ENCODE data around the gene DCK. TPM values are rescaled to one million over a fixed set of nuclear protein-coding genes. Genes with fewer than 3 reads are reported as not detected.

Gene DCK
- polyA plus RNA-seq, 3 donors, result 13.3 to 56.6 (median 47.3) TPM

GRCh38 chr4:71066737-71067716 is 73.6 kb downstream of the DCK start:
- no peak for TF ChIP-seq CTCF (IDR thresholded peaks at IDR 0.05)
- no peaks in the 10 kb centered on the region for H3K79me2 ChIP-seq (ENCODE audit: insufficient read depth, low read length)
- no peaks in the 10 kb centered on the region for H3K36me3 ChIP-seq (replicated peaks in 1 of 2; ENCODE audit: control insufficient read depth in 1 of 2, insufficient read depth in 2 of 2, low read length in 2 of 2)
- no peak overlapping the region for H2AFZ ChIP-seq (ENCODE audit: insufficient read depth, low read depth, low read length, poor library complexity, severe bottlenecking)
- H3K36me3 Mint-ChIP-seq, result no peaks in the 10 kb centered on the region
- DNase-seq, result no peak
- 80% methylated on average over 1 of the region's 4 CpGs for WGBS (ENCODE audit: insufficient coverage)
- H3K27me3 Mint-ChIP-seq (ENCODE audit: low read depth in 3 of 3), result peaks cover 0 to 5% (median 3%) of the 10 kb centered on the region in 3 donors
- no peak overlapping the region for H3K4me2 ChIP-seq (replicated peaks; ENCODE audit: extremely low read depth, low read length, poor library complexity, severe bottlenecking)
- H4K20me1 ChIP-seq (ENCODE audit: insufficient read depth, low read length), result no peaks in the 10 kb centered on the region
- no peaks in the 10 kb centered on the region for H3K27me3 ChIP-seq (ENCODE audit: control insufficient read depth in 2 of 2, insufficient read depth in 2 of 2, low read length in 2 of 2)
- no peak overlapping the region for H3K9ac ChIP-seq (ENCODE audit: insufficient read depth, low read length, poor library complexity, severe bottlenecking)
- peaks cover 0 to 2% (median 0%) of the 10 kb centered on the region in 7 donors for H3K9me3 Mint-ChIP-seq
- no peaks in the 10 kb centered on the region for H3K4me1 ChIP-seq (ENCODE audit: control insufficient read depth in 1 of 2, insufficient read depth in 2 of 2, low read length in 2 of 2)
- no peak overlapping the region for H3K4me3 ChIP-seq (replicated peaks in 1 of 3; ENCODE audit: low read depth in 2 of 3, low read length in 3 of 3)
- intact Hi-C loops (cut with micrococcal nuclease), result no loop called here
- no peaks in the 10 kb centered on the region for H3K9me3 ChIP-seq (replicated peaks in 1 of 2; ENCODE audit: control insufficient read depth in 1 of 2, insufficient read depth in 1 of 2, low read length in 2 of 2)
- peaks cover 4% of the 10 kb centered on the region for H3K4me1 Mint-ChIP-seq
- no peak overlapping the region for H3K27ac ChIP-seq (ENCODE audit: low read depth in 1 of 2, low read length in 2 of 2)
- peak overlapping the region in 1 of 7 donors; percentile 43 for H3K27ac Mint-ChIP-seq
- no peak overlapping the region for H3K4me3 Mint-ChIP-seq

- no peaks in the 10 kb centered on the region for H4K20me1 ChIP-seq (ENCODE audit: insufficient read depth, low read length)
- H3K4me3 Mint-ChIP-seq, result no peak overlapping the region
- H3K9ac ChIP-seq (ENCODE audit: insufficient read depth, low read length, poor library complexity, severe bottlenecking), result no peak overlapping the region
- no peak overlapping the region for H3K27ac Mint-ChIP-seq
- H2AFZ ChIP-seq (ENCODE audit: insufficient read depth, low read depth, low read length, poor library complexity, severe bottlenecking), result no peak overlapping the region
- no peaks in the 10 kb centered on the region for H3K4me1 ChIP-seq (ENCODE audit: control insufficient read depth in 1 of 2, insufficient read depth in 2 of 2, low read length in 2 of 2)
- H3K27ac ChIP-seq (ENCODE audit: low read depth in 1 of 2, low read length in 2 of 2), result no peak overlapping the region
- H3K9me3 ChIP-seq (replicated peaks in 1 of 2; ENCODE audit: control insufficient read depth in 1 of 2, insufficient read depth in 1 of 2, low read length in 2 of 2), result no peaks in the 10 kb centered on the region
- H3K79me2 ChIP-seq (ENCODE audit: insufficient read depth, low read length), result no peaks in the 10 kb centered on the region
- intact Hi-C loops (cut with micrococcal nuclease), result no loop called here
- H3K4me3 ChIP-seq (replicated peaks in 1 of 3; ENCODE audit: low read depth in 2 of 3, low read length in 3 of 3), result no peak overlapping the region
- H3K36me3 Mint-ChIP-seq, result no peaks in the 10 kb centered on the region
- no peaks in the 10 kb centered on the region for H3K36me3 ChIP-seq (replicated peaks in 1 of 2; ENCODE audit: control insufficient read depth in 1 of 2, insufficient read depth in 2 of 2, low read length in 2 of 2)
- no CpG with 5 or more reads among the region's 1 CpG for WGBS (ENCODE audit: insufficient coverage)
- no peak for DNase-seq
- peaks cover 0 to 2% (median 0%) of the 10 kb centered on the region in 7 donors for H3K9me3 Mint-ChIP-seq
- H3K4me2 ChIP-seq (replicated peaks; ENCODE audit: extremely low read depth, low read length, poor library complexity, severe bottlenecking), result no peak overlapping the region
- no peak for TF ChIP-seq CTCF (IDR thresholded peaks at IDR 0.05)
- H3K4me1 Mint-ChIP-seq, result peaks cover 4% of the 10 kb centered on the region
- H3K27me3 ChIP-seq (ENCODE audit: control insufficient read depth in 2 of 2, insufficient read depth in 2 of 2, low read length in 2 of 2), result no peaks in the 10 kb centered on the region
- peaks cover 3 to 5% (median 4%) of the 10 kb centered on the region in 3 donors for H3K27me3 Mint-ChIP-seq (ENCODE audit: low read depth in 3 of 3)
Measured at GRCh38 chr4:71069063-71069462, 75.6 kb downstream of the DCK start.
